NCI-H1694 (cell line): ENCODE measurements around the gene SMOC2.
"Not testable (repeated sequence)": the region's sequence is repeated elsewhere in the genome, so short reads cannot be mapped to it uniquely, and the experiment has no call there.

Experiments used
- DNase-seq: peaks from one replicate; lab custom pipeline; 2025; lab: John Stamatoyannopoulos, UW

The SMOC2 gene

GRCh38 chr6:168683621-168684020, 242.6 kb downstream of the SMOC2 start:
- no peak for DNase-seq

DNA sequence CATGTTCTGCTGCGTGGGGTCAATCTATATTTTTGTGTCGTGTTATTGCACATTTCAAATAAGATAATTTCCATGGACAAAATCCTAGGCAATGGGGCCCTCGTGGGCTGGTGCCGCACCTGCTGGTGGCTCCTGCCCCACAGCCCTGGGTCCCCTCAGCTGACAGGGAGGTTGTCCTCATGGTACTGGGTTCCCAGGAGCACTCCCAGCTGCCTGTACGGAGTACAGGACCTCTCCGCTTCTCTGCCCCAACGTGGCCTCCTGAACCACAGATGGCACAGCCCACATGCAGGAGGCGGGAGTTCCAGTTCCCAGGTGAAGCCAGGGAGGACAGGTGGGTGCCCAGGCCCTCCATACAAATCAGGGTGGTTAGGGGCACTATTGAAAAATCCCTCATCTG, 243.5 kb downstream of the SMOC2 start:
- no peak for DNase-seq

- DNase-seq, result no peak
Observed at GRCh38 chr6:168684906-168685305, 243.9 kb downstream of the SMOC2 start.

DNA sequence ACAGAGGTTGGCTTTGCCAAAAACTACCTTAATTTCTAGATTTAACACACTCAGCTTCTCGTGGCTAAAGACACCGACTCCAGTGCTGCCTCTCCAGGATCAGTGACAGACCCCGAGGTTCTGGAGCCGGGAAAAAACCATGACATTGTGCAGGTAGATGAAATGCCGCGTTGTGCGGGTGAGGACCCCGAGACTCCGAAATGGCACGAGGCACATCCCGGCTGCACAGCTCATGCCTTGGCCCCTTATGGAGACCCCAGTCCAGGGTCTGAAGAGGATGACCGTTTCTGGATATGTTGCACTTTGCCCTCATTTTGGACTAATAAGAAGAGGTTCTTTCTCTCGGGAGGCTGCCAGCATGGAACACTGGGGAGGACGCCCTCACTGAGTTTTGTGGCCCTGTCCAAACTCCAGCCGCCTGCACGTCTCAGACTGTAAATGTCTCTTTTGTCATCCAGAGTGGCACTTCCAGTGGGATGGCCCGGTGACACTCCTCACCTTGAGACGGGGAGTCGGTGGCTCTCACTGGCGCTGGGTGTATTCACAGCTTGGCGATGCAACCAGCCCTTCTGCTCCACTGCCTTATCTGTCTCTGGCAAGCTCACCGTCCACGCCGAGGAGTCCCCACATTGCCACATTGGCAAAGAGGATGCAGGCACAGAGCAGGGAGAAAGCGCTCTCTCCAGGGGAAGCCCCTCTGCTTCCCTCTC, 245.2 kb downstream of the SMOC2 start:
- no peak for DNase-seq

DNA sequence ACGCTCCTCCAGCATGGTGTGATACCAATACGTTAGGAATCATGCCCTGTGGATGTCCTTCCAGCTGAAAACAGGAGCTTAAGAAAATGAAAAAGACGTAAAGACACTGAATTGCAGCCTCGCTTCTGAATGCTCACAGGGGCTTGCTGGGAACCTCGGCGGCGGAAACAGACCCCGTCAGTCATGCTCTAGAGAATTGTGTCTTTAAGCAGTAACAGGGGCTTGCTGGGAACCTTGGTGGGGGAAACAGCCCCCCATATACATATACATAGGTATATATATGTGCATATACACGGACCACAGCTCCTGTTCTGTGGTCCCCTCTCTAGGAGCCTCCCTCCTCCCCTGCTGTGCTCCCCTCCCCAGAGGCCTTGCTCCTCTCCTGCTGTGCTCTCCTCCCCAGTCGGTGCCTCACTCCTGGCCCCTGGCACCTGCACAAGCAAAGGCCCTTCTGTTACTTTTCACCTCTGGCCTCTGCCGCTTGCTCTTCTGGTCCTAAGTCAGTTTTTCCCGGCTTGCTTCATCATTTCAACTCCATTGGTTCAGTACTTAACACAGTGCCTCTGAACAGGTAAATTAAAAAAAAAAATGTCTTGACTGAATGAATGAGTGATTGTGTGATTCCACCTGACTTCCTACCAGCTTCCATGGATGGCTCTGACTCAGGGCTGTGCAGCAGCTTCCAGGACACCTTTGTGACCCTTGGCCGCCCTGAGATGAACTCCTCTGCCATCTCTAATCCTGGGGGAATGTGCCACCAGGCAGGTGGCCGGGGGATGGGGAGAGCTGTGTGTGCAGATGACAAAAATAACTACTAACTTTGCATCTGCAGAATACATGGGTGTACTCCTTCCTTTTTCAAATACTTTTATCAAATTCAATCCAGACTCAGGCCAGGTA, 246.1 kb downstream of the SMOC2 start:
- DNase-seq, result no peak

DNA sequence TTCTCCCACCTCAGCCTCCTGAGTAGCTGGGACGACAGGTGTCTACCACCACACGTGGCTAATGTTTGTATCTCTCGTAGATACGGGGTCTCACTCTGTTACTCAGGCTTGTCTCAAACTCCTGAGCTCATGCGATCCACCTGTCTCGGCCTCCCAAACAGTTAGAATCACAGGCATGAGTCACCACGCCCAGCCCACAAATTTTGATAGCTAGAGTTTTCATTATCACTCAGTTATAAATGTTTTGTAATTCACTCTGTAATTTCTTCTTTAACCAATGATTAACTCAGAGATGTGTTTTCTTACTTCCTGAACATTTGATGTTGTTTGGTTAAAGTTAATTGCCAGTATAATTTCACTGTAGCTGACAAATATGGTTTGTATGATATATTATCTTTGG, 249.3 kb downstream of the SMOC2 start:
- DNase-seq, result no peak

DNA sequence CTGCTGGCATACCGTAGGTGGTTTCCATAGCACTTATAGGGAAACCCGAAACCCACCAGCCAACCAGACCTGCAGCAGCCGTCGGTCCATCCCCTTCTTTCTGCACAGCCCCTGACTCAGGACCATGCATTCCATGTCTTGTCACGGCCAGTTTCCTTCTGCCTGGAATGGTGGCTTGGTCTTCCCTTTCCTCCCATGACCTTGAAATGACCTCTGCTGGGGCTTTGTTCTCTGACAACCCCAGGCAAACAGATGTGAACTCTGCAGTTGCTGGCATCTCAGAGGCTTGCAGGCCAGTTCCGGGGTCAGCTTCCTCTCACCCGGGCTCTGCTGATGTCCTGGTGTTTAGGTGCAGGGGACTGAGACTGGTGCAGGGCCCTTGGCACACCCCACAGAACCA, 250.8 kb downstream of the SMOC2 start:
- DNase-seq, result no peak

DNA sequence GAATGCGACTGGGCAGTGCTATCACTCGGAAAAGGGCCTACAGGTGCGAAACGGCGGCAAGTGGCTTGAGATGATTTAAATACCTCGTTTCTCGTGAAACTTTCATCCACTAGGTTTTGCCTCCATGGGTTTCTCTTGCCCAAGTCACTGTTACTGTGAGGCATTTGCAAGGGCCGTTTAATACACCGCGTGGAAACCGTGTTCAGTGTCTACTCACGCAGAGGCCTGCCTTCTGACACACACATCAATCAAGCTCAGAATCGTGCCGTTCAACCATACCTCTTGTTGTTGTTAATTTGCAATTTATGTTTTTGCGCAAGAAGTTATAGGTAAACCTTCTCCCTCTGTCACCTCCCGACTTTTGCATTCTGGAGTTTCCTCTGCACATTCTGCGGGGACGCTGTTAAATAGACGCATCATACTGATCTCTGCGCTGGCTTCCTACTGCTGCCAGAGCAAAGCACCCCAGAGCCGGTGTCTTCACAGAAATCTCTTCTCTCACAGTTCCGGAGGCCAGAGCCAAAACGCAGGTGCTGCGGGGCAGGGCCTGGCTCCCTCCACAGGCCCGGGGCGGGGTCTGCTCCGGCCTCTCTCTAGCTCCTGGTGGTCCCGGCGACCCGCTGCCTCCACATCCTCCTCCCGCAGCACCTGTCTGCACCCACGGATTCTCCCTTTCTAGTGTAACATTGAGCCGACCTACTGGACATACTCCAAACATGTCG, 251.4 kb downstream of the SMOC2 start:
- DNase-seq, result no peak

GRCh38 chr6:168692915-168693257, 251.9 kb downstream of the SMOC2 start:
- not testable (repeated sequence) for DNase-seq

DNA sequence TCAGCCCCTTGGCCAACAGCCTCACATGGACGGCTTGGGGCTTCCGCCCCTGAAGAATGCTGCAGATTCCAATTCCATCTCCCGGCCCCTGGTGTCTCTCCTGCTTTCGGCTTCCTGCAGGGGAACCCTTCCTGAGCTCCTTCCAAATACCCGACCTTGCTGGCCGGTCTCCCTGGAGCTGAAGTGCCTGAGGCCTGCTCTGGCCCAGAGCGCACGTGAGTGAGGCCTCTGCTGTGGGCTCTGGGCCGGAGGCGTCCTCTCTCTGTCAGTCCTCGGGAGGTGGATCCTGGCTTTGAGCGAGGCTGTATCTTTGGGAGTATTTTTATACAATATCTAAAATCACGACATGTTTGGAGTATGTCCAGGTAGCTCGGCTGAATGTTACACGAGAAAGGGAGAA, 253.8 kb downstream of the SMOC2 start:
- not testable (repeated sequence) for DNase-seq

GRCh38 chr6:168695701-168696100, 254.7 kb downstream of the SMOC2 start:
- no peak for DNase-seq

DNA sequence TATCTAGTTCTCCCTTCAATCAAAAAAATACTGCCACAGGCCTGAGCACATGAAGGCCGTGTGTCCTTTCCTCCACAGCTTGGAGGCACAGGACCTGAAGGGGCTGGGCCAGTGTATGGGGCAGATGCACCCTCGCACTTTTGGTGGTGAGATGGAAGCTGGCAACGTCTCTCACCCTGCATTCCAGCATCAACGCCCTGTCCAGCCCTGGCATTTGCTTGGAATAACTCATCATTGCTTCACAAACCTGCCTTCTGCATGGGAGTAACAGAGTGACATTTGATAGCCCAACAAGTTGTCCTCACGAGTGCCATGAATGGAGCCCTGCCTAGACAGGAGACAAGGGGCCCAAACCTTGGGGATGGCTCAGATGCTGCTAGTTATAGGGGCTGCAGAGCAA, 257.9 kb downstream of the SMOC2 start:
- no peak for DNase-seq

DNA sequence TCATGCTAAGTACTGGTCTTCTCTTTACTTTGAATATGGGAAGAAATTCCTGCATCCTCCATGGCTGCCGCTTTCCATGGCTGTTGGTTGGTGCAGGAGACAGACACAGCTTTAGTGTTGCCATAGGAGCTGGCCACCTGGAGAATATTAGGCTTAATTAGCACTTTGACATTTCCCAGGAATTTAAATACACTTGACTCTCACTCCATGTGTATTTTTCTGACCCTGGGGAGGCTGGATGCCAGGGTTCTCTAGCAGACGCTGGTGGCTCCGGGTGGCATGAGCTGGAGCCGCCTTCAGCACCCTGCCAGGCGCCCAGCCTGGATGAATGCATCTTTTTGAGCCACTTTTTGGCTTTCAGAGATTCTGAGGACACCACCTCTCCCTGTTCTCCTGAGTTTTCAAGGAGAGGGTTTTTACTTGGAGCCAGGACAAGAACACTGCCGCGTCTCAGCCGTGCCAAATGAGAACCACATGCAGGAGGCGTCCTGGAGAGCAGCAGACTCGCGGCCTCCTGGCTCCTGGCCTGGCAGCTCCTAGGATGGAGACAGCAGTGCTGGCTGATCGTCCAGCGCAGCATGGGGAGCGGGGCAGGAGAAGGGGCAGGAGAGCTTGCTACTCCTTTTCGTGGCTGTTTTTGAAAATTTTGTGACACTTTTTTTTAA, 258.8 kb downstream of the SMOC2 start:
- no peak for DNase-seq

DNA sequence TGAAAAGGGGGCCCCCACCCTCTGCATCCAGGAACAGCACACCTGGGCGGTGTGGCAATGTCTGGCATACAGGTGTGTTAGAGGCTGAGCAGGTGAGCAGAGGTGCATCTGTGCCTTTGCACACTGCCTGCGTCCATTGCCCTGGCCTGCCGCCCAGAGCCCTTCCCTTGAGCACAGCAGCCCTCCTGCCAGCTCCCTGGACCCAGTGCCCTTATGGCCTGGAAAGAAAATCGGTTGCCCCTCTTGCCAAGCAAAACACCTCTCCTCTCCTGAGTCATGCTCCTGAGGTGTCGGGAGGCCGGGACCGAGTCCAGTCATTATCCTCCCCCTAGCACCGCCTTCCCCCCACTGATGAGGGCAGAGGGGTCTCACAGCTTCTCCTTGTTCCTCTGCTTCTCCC, 259.9 kb downstream of the SMOC2 start:
- DNase-seq, result no peak

DNA sequence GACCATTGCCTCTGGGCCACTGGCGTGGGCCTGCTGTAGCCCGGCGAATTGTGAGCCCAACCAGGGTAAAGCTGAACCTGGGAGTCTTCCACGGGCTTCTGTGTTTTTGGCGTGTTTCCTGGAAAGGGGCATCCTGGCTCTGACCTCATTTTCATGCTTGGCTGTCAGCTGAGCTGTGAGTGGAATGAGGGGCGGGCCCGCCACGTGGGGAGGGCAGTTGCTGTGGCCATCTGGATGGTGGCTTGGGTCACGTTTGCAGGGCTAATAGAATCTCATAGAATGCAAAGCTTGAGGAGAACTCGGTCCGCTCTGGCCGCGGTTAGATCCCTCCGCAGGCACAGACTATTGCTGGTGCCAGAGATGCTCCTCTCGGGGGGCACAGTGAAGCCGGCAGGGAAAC, 263.0 kb downstream of the SMOC2 start:
- DNase-seq, result no peak

DNA sequence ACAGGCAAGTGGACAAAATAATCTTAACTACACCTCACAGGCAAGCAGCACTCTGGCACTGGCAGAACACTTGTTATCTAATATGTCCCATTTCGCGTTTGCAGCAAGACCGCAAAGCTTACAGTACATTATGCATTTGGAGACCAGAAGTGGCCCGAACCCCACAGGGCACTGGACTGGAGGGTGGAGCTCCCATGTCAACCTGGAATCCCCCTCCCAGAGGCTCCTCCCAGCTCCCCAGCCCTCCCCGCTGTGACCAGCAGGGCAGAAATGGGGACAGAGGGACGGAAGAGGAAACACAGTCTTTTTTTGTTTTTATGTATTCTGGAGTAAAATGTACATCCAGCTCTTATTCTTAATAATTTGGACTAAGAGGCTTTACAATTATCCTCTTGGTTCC, 263.7 kb downstream of the SMOC2 start:
- DNase-seq, result no peak

DNA sequence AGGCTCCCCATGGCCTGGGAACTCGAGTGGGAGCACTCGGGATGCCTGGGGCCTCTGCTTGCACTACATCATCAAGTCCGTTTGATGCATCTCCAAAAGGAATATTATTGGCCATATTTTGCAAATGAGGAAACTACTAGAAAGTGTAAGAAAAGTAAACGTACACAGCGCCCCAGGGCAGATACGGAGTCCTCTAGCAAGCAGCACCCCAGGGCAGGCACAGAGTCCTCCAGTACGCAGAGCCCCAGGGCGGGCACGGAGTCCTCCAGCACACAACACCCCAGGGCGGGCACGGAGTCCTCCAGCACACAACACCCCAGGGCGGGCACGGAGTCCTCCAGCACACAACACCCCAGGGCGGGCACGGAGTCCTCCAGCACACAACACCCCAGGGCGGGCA, 264.3 kb downstream of the SMOC2 start:
- not testable (repeated sequence) for DNase-seq

DNA sequence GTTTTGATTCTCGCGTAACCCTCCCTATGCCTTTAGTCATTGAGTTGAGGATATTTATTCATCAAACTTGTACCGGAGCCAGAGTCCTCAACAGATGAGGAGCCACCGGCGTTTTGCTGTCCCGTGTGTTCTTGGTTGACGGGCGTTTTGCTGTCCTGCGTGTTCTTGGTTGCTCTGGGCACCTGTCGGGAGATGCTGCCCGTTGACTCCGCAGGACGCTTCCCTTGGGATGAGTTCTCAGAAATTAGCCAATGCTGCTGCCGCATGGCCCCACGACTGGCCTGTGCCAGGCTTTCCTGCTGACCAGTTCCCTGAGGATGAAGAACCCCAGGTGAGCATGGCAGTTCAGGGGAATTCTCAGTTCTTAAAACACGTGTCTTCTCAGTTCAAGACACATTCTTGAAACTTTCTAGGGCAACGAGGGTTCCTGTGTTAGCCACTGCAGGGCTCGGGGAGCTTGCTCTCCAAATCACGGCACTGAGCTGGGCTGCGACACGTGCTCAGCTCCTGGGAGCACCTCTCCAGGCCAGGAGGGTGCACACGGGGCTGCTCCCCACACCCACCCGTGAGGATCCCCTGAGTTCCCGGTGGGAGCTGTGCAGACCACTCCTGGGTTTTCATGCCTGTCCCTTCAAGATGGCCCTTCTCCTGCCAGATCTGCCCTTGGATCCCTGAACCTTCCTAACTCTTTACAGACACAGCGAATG, 265.6 kb downstream of the SMOC2 start:
- no peak for DNase-seq

GRCh38 chr6:168708526-168708925, 267.5 kb downstream of the SMOC2 start:
- DNase-seq, result no peak

- no peak for DNase-seq
Observed at GRCh38 chr6:168708984-168709383, 268.0 kb downstream of the SMOC2 start.

DNA sequence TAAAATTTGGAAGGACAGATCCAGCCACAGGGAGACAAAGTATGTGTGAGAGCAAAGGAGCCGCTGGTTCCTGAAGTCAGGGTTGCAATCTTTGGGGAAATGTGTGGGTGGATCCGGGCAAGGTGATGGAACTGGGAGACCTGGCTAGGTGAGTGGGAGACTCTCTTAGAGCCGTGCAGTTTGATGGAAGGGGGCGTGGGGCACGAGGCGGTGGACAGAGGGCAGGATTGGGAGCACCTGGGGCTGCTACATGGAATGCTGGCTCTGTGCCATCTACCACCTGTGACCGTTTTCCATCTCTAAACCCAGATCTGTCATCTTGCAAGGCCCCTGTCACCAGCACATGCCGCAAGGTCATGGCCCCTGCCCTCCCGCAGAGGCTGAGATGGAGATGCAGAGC, 268.4 kb downstream of the SMOC2 start:
- DNase-seq, result no peak

- DNase-seq, result no peak
Observed at GRCh38 chr6:168709991-168710390, 269.0 kb downstream of the SMOC2 start.
